H1 (cell line): ENCODE measurements around the gene PTCRA. TPM values are rescaled to one million over a fixed set of nuclear protein-coding genes. Genes with fewer than 3 reads are reported as not detected.

Experiments used
- CTCF ChIA-PET: fragments of 300-600 bp; sonication (Branson Sonifier 250); formaldehyde crosslinking; loops from one replicate; lab custom pipeline; 2021; ENCODE audit not compliant: partially characterized antibody; lab: Charles Lee
- POLR2A ChIA-PET: fragments of 300-600 bp; sonication (Branson Sonifier 250); formaldehyde crosslinking; loops from one replicate; lab custom pipeline; 2021; ENCODE audit warnings: inconsistent platforms; ENCODE audit not compliant: partially characterized antibody; lab: Charles Lee
- DNase-seq, 2 experiments: peaks; one replicate each; pipeline versions ENCODE4 v3.0.0 to v3.0.0-alpha.2; 2010 to 2022; ENCODE audit warnings: low spot score in 2 of 2, low read depth in 1 of 2, mixed read lengths in 1 of 2
- FAIRE-seq: peaks from 2 replicates; lab custom pipeline; 2011; peaks lifted over from hg19 to GRCh38; lab: Jason Lieb, UNC
- H2AFZ ChIP-seq: 2 replicates; pipeline ENCODE4 v1.8.1; 2012; ENCODE audit warnings: low read length, inconsistent platforms
- H2AK5ac ChIP-seq: 2 replicates; pipeline ENCODE4 v1.6.1; 2013; ENCODE audit warnings: low read depth, low read length
- H2BK120ac ChIP-seq: replicated peaks from 2 replicates; pipeline ENCODE3; 2013; ENCODE audit warnings: low read depth, low read length, inconsistent platforms
- H2BK12ac ChIP-seq: 2 replicates; pipeline ENCODE4 v1.6.1; 2013; ENCODE audit warnings: low read depth, low read length
- H2BK15ac ChIP-seq: 2 replicates; pipeline ENCODE4 v1.6.1; 2013; ENCODE audit warnings: low read length
- H2BK20ac ChIP-seq: 2 replicates; pipeline ENCODE4 v1.6.1; 2013; ENCODE audit warnings: low read length
- H2BK5ac ChIP-seq: 2 replicates; pipeline ENCODE4 v1.6.1; 2013; ENCODE audit warnings: low read depth, low read length
- H3K14ac ChIP-seq: 2 replicates; pipeline ENCODE4 v1.6.1; 2013; ENCODE audit warnings: inconsistent platforms; ENCODE audit not compliant: insufficient read length
- H3K18ac ChIP-seq: 2 replicates; pipeline ENCODE4 v1.6.1; 2013; ENCODE audit warnings: low read length; ENCODE audit errors: extremely low read depth
- H3K23ac ChIP-seq: 2 replicates; pipeline ENCODE4 v1.6.1; 2013; ENCODE audit warnings: inconsistent platforms; ENCODE audit not compliant: insufficient read length
- H3K23me2 ChIP-seq: 2 replicates; pipeline ENCODE4 v1.6.1; 2013; ENCODE audit warnings: low read depth, low read length
- H3K27ac ChIP-seq: 2 replicates; pipeline ENCODE4 v1.6.1; 2011; ENCODE audit warnings: low read depth, low read length, inconsistent platforms
- H3K27me3 ChIP-seq, 4 experiments: replicated peaks in 1 of 4; 1 replicate in 1 of 4; 2 replicates in 3 of 4; pipeline versions ENCODE4 v1.6.1 to v1.8.1; 2011 to 2013; ENCODE audit warnings: low read length in 3 of 4, mild to moderate bottlenecking in 3 of 4, inconsistent platforms in 2 of 4, mixed read lengths in 2 of 4, moderate library complexity in 1 of 4; ENCODE audit not compliant: control insufficient read depth in 3 of 4, insufficient read depth in 3 of 4; ENCODE audit errors: extremely low read depth in 1 of 4
- H3K36me3 ChIP-seq, 4 experiments: 2 replicates each; pipeline versions ENCODE4 v1.6.1 to v1.8.1; 2011 to 2013; ENCODE audit warnings: mild to moderate bottlenecking in 4 of 4, low read length in 3 of 4, moderate library complexity in 2 of 4, control low read depth in 1 of 4, inconsistent platforms in 1 of 4; ENCODE audit not compliant: insufficient read depth in 4 of 4, control insufficient read depth in 2 of 4
- H3K4ac ChIP-seq: replicated peaks from 2 replicates; pipeline ENCODE3; 2013; ENCODE audit warnings: low read length, low read depth, mixed read lengths, inconsistent platforms; ENCODE audit not compliant: insufficient read length
- H3K4me1 ChIP-seq, 4 experiments: replicated peaks in 1 of 4; 1 replicate in 1 of 4; 2 replicates in 3 of 4; pipeline versions ENCODE4 v1.6.1 to v1.8.1; 2011 to 2013; ENCODE audit warnings: low read length in 3 of 4, inconsistent platforms in 2 of 4, mixed read lengths in 1 of 4; ENCODE audit not compliant: insufficient read depth in 4 of 4, control insufficient read depth in 3 of 4
- H3K4me2 ChIP-seq, 2 experiments: 2 replicates each; pipeline versions ENCODE4 v1.6.1 to v1.8.1; 2011 to 2013; ENCODE audit warnings: low read depth in 2 of 2, low read length in 2 of 2, control low read depth in 1 of 2, inconsistent platforms in 1 of 2, mild to moderate bottlenecking in 1 of 2; ENCODE audit not compliant: insufficient read depth in 1 of 2
- H3K4me3 ChIP-seq, 4 experiments: fragments of 200-600, 300-600 bp in 1 of 4; sonication (generic), shearing (Covaris generic), sonication (Bioruptor Twin) in 1 of 4; 2 replicates each; pipeline versions ENCODE4 v1.5.1 to v1.8.1; 2011 to 2016; ENCODE audit warnings: low read length in 4 of 4, low read depth in 3 of 4, control low read depth in 2 of 4, inconsistent platforms in 2 of 4, mild to moderate bottlenecking in 2 of 4, mixed read lengths in 1 of 4, moderate library complexity in 1 of 4; ENCODE audit not compliant: insufficient read depth in 2 of 4; ENCODE audit errors: extremely low read depth in 1 of 4
- H3K56ac ChIP-seq: replicated peaks from 2 replicates; pipeline ENCODE3; 2013; ENCODE audit warnings: low read depth, mild to moderate bottlenecking, mixed read lengths, low read length, inconsistent platforms; ENCODE audit not compliant: insufficient read length
- H3K79me1 ChIP-seq: 2 replicates; pipeline ENCODE4 v1.6.1; 2013; ENCODE audit warnings: low read depth, low read length, control low read depth
- H3K79me2 ChIP-seq, 2 experiments: 2 replicates each; pipeline versions ENCODE4 v1.6.1 to v1.8.1; 2012 to 2013; ENCODE audit warnings: low read length in 2 of 2, mild to moderate bottlenecking in 2 of 2, inconsistent platforms in 1 of 2; ENCODE audit not compliant: insufficient read depth in 2 of 2, control insufficient read depth in 1 of 2
- H3K9ac ChIP-seq, 4 experiments: replicated peaks in 1 of 4; 1 replicate in 1 of 4; 2 replicates in 3 of 4; pipeline versions ENCODE4 v1.6.1 to v1.8.1; 2011 to 2013; ENCODE audit warnings: low read depth in 3 of 4, low read length in 3 of 4, control low read depth in 2 of 4, mild to moderate bottlenecking in 2 of 4, moderate library complexity in 2 of 4, inconsistent platforms in 1 of 4; ENCODE audit errors: extremely low read depth in 1 of 4
- H3K9me3 ChIP-seq, 2 experiments: 2 replicates each; pipeline versions ENCODE4 v1.6.1 to v1.8.1; 2012 to 2013; ENCODE audit warnings: mild to moderate bottlenecking in 2 of 2, moderate library complexity in 2 of 2, control low read depth in 1 of 2, inconsistent platforms in 1 of 2, low read depth in 1 of 2, low read length in 1 of 2, mixed read lengths in 1 of 2; ENCODE audit not compliant: insufficient read depth in 2 of 2
- H4K20me1 ChIP-seq, 2 experiments: replicated peaks in 1 of 2; 2 replicates each; pipeline versions ENCODE3 to v1.8.1; 2011 to 2013; ENCODE audit warnings: inconsistent platforms in 2 of 2, low read length in 2 of 2, mild to moderate bottlenecking in 1 of 2; ENCODE audit not compliant: insufficient read depth in 2 of 2, control insufficient read depth in 1 of 2
- H4K5ac ChIP-seq: 2 replicates; pipeline ENCODE4 v1.6.1; 2013; ENCODE audit warnings: low read length, low read depth, mixed read lengths, inconsistent platforms; ENCODE audit not compliant: insufficient read length
- H4K8ac ChIP-seq: 2 replicates; pipeline ENCODE4 v1.8.0; 2013; ENCODE audit warnings: mild to moderate bottlenecking, moderate library complexity, low read length, inconsistent platforms; ENCODE audit not compliant: insufficient read depth; ENCODE audit errors: extremely low read depth
- H4K91ac ChIP-seq: replicated peaks from 2 replicates; pipeline ENCODE3; 2013; ENCODE audit warnings: low read length, mixed read lengths, inconsistent platforms; ENCODE audit not compliant: insufficient read length
- CREB1 ChIP-seq: IDR thresholded peaks from 2 replicates; pipeline ENCODE4 v1.6.1; 2012; ENCODE audit warnings: inconsistent platforms
- CTCF ChIP-seq, 3 experiments: IDR thresholded peaks; 1 replicate in 2 of 3; 2 replicates in 1 of 3; pipeline versions ENCODE4 v1.5.1 to v1.6.1; 2011; ENCODE audit warnings: low read length in 3 of 3, mild to moderate bottlenecking in 3 of 3, inconsistent platforms in 2 of 3, low read depth in 1 of 3, moderate library complexity in 1 of 3; ENCODE audit not compliant: insufficient read depth in 1 of 3; ENCODE audit errors: control extremely low read depth in 1 of 3
- EZH2 ChIP-seq: fragments of 200-600 bp; sonication (generic); IDR thresholded peaks from 2 replicates; pipeline ENCODE4 v1.7.1; 2012; ENCODE audit warnings: low read depth, mild to moderate bottlenecking, moderate library complexity, low read length, inconsistent platforms; ENCODE audit not compliant: severe bottlenecking
- KDM5A ChIP-seq: fragments of 200-600 bp; IDR thresholded peaks from 2 replicates; pipeline ENCODE4 v1.7.1; 2012; ENCODE audit warnings: mild to moderate bottlenecking, low read length, inconsistent platforms, mixed read lengths
- RAD21 ChIP-seq, 2 experiments: IDR thresholded peaks in 1 of 2; conservative IDR thresholded peaks in 1 of 2; 2 replicates each; pipeline ENCODE4 v1.6.1; 2011; ENCODE audit warnings: low read depth in 2 of 2, low read length in 2 of 2, improper control_type of control experiment in 1 of 2, inconsistent platforms in 1 of 2, mild to moderate bottlenecking in 1 of 2, moderate library complexity in 1 of 2
- RXRA ChIP-seq: IDR thresholded peaks from 2 replicates; pipeline ENCODE4 v1.6.1; 2011; ENCODE audit warnings: low read depth, mild to moderate bottlenecking, low read length, moderate library complexity; ENCODE audit not compliant: insufficient read depth
- TAF1 ChIP-seq: IDR thresholded peaks from 2 replicates; pipeline ENCODE4 v1.6.1; 2011; ENCODE audit warnings: mild to moderate bottlenecking, low read depth, low read length
- TEAD4 ChIP-seq: IDR thresholded peaks from 2 replicates; pipeline ENCODE4 v1.6.1; 2012; ENCODE audit warnings: low read depth, low read length, inconsistent platforms, mixed read lengths
- WGBS, 2 experiments: shearing (Covaris generic) in 1 of 2; methylation state at CpG; one replicate each; pipeline versions ENCODE4 v1.1.6 to v1.1.7; 2013 to 2015; ENCODE audit warnings: low lambda C conversion rate in 2 of 2, mixed read lengths in 2 of 2, inconsistent platforms in 1 of 2, low coverage in 1 of 2, missing lambda C conversion rate in 1 of 2; ENCODE audit not compliant: insufficient replicate concordance in 2 of 2, insufficient coverage in 1 of 2, insufficient read length in 1 of 2; ENCODE audit errors: extremely low coverage in 1 of 2, missing lambda C conversion rate in 1 of 2; 5-methylcytosine and 5-hydroxymethylcytosine counted together
- polyA plus RNA-seq, 7 experiments: library from polyadenylated mRNA; depleted of rRNA in 3 of 7; stranded (reverse) in 5 of 7; unstranded in 2 of 7; fragments of >200 nt in 5 of 7; fragments of 200-250 nt in 2 of 7; gene quantifications; 1 replicate in 5 of 7; 2 replicates in 1 of 7; 4 replicates in 1 of 7; pipeline versions ENCODE4 v1.2.1 to v1.2.3, GENCODE V29; 2011 to 2013; ENCODE audit warnings: missing spikeins in 2 of 7, mixed read lengths in 2 of 7
- total RNA-seq: library from RNA; stranded (reverse); fragmentation: NEBNext Ultra II Directional; extraction: Animal tissue kit (Norgen Biotek cat#: 25700); gene quantifications from 2 replicates; pipeline ENCODE4 v1.2.1, GENCODE V29; 2021

The PTCRA gene
- total and polyA plus RNA-seq, 2 of the 8 experiments (the other 6 are each of a cell fraction or from before 2014, with no cell fraction given): not detected

GRCh38 chr6:42901538-42901957 lies 14.3 kb upstream of the PTCRA start:
- Histone ChIP-seq H4K20me1 (no peaks in the 10 kb centered on the region), H3K23ac (no peak overlapping the region), H3K79me1 (no peaks in the 10 kb centered on the region; the same call in 1 of the 2 replicates), H3K4me1 (peaks cover 2 to 8% (median 7%) of the 10 kb centered on the region in 4 experiments; a peak in 5 of 7 replicates), H2BK20ac (no peak overlapping the region), H2BK12ac (no peak overlapping the region), H2AK5ac (no peak overlapping the region), H4K91ac (no peak overlapping the region), H2BK5ac (no peak overlapping the region), H4K8ac (no peak overlapping the region), H2BK15ac (no peak overlapping the region), H3K14ac (no peak overlapping the region), H3K9ac (no peak overlapping the region), H3K4ac (no peak overlapping the region), H3K23me2 (no peaks in the 10 kb centered on the region), H3K27me3 (no peaks in the 10 kb centered on the region), H3K27ac (no peak overlapping the region), H2BK120ac (no peak overlapping the region), H3K79me2 (no peaks in the 10 kb centered on the region), H3K18ac (no peak overlapping the region), H4K5ac (no peak overlapping the region), H2AFZ (no peak overlapping the region), H3K4me2 (no peak overlapping the region), H3K4me3 (no peak overlapping the region), H3K56ac (no peak overlapping the region), H3K36me3 (no peaks in the 10 kb centered on the region), H3K9me3 (no peaks in the 10 kb centered on the region)
- DNase-seq: peak in 1 of 2 experiments; percentile 75
- TF ChIP-seq KDM5A (no peak), RAD21 (IDR thresholded peaks at IDR 0.05 in 1 of 2, conservative IDR thresholded peaks at IDR 0.05 in 1 of 2; ENCODE audit: low read depth in 2 of 2, low read length in 2 of 2) (peak; percentile 96), TEAD4 (peak; percentile 39; the same call in 1 of the 2 replicates), CREB1 (no peak), EZH2 (no peak), CTCF (IDR thresholded peaks at IDR 0.05; ENCODE audit: control extremely low read depth in 1 of 3, insufficient read depth in 1 of 3, low read depth in 1 of 3, low read length in 3 of 3) (peak; percentile 52 to 88 (median 86)), TAF1 (0 out of 2 replicates have a peak, but pooled peaks have one; percentile 22), RXRA (0 out of 2 replicates have a peak, but pooled peaks have one; percentile 53)
- 36% methylated on average over 11 of the region's 11 CpGs; no CpG with 5 or more reads in 1 of the 2 experiments for WGBS, 2 experiments
- ChIA-PET CTCF (interaction anchor here (0.6 to 3.0 kb wide), 27 partner anchors 8 to 256 kb away, joined by 3 to 21 read pairs (median 4); partner anchors contain the start of genes CNPY3, KLHDC3, MEA1 and PPP2R5D), POLR2A (interaction anchor here (0.8 to 3.4 kb wide), 6 partner anchors 9 to 28 kb away, joined by 3 to 12 read pairs (median 4); partner anchors contain the start of genes CNPY3 and RPL7L1)
- peak; percentile 86 for FAIRE-seq
